GM19372 (cell line): ENCODE measurements around the gene DHRS4L2.
A peak's percentile ranks its signal among the peaks of the same experiment; 100 is the strongest.
"Not testable (repeated sequence)": the region's sequence is repeated elsewhere in the genome, so short reads cannot be mapped to it uniquely, and the experiment has no call there.

ENCODE experiments used
- ATAC-seq: cut with Tn5 transposase; IDR thresholded peaks from one replicate; pipeline ENCODE4 v1.9.1; 2021; ENCODE audit warnings: mild to moderate bottlenecking, low read depth, moderate library complexity; ENCODE audit not compliant: unreplicated experiment

Gene DHRS4L2

DNA sequence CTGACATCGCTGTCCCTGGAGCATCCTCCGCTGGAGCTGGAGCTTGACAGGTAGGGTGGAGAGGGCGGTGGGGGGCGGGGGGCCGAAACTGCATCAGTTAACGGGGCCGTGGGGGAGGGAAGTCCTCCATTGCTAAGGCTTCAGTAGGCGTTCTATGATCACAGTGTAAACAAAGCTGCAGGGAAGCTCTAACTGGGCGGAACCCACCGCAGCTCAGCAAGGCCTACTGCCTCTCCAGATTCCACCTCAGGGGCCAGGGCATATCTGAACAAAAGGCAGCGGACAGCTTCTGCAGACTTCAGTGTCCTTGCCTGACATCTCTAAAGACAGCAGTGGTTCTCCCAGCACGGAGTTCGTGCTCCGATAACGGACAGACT lies 18.5 kb upstream of the DHRS4L2 start:
- ATAC-seq, result not testable (repeated sequence)

DNA sequence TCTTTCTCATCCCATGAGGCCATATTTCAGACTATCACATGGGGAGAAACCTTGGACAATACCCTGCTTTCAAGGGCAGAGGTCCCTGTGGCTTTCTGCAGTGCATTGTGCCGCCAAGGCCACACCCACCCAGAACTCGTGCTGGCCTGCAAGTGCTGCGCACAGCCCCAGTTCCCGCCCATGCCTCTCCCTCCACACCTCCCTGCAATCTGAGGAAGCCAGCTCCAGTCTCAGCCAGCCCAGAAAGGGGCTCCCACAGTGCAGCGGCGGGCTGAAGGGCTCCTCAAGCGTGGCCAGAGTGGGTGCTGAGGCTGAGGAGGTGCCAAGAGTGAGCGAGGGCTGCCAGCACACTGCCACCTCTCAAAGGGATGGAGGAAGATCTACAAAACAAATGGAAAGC lies 15.6 kb upstream of the DHRS4L2 start:
- ATAC-seq, result not testable (repeated sequence)

DNA sequence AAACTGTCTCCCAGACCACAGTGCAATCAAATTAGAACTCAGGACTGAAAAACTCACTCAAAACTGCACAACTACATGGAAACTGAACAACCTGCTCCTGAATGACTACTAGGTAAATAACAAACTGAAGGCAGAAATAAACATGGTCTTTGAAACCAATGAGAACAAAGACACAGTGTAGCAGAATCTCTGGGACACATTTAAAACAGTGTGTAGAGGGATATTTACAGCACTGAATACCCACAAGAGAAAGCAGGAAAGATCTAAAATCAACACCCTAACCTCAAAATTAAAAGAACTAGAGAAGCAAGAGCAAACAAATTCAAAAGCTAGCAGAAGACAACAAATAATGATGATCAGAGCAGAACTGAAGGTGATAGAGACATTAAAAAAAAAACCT lies 14.7 kb upstream of the DHRS4L2 start:
- ATAC-seq, result not testable (repeated sequence)

DNA sequence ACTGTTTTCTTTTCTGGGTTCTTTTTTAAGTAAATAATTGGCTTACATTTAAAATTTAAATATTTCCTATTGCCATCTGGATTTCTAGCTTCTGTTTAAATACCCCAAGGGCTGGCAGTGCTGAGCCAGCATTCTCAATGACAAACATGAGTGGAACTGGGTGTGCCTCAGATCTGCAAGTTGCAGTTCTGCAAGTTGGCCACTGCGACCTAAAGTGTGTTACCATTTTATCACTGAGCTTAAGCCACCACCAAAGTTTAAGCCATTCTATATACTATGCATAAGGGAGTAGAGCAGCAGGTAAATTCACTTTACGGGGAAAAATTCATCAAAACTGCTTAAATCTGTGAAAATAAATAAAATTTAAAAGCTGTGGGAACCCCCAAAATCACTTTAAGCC lies 11.5 kb upstream of the DHRS4L2 start:
- not testable (repeated sequence) for ATAC-seq

DNA sequence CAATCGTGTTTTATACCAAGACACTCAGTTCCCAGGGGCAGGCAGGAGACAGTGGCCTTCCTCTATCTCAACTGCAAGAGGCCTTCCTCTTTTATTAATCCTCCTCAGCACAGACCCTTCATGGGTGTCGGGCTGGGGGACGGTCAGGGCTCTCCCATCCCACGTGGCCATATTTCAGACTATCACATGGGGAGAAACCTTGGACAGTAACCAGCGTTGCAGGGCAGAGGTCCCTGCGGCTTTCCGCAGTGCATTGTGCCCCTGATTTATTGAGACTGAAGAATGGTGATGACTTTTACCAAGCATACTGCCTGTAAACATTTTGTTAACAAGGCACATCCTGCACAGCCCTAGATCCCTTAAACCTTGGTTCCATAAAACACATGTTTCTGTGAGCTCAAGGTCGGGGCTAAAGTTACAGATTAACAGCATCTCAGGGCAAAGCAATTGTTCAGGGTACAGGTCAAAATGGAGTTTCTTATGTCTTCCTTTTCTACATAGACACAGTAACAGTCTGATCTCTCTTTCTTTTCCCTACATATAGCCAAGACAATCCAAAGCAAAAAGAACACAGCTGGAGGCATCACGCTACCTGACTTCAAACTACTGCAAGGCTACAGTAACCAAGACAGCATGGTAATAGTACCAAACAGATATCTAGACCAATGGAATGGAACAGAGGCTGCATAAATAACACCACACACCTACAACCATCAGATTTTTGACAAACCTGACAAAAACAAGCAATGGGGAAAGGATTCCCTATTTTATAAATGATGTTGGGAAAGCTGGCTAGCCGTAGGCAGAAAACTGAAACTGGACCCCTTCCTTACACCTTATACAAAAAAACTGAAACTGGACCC lies 6.5 kb upstream of the DHRS4L2 start:
- not testable (repeated sequence) for ATAC-seq

DNA sequence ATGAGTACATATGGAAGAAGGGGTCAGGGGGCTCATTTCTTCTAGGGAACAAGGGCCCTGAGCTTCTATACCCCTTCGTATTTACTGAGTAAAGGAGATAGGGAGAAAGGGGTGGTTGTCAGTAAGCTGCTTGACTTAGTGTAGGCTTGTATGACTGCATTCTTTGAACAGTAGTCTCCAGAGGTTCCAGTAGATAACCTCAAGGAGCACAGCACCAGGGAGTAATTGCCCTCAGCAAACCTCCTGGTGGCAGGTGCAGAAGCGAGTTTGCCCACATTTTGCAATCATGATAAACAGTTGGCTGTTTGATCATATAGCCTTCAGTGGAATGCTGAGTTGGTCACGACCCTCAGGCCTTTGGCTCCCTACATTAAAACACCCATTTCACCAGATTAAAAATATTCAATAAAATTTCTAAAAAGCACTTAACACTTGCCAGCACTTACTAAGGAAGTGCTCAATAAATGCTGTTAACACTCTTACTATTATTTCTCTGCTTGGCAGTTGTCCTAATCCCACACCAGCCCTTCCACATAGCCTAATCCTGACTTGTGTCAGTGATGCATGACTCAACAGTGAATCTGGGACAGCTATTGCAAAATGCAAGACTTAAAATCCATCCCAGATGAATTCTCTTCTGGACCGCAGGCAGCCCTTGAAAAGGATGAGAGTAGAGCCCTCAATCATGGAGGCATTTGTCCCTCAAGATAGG lies 3.7 kb upstream of the DHRS4L2 start:
- ATAC-seq, result no peak

DNA sequence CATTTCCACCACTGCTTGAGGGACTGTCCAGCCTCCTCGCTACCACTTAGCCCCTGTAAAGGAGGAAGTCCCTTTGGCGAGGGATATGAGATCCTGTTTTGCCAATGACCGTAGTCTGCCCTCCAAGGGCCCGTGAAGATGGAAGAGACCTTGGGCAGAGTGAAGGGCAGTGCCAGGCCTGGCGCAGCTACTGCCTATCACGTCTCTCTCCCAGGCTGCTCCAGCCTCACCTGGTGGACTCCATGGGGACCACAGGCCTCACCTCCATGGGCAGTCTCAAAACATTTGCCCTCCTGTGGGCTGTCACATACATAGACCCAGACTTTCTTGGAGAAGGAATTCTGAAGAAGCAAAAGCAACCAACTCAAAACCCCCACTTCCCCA lies 514 bp upstream of the DHRS4L2 start:
- ATAC-seq, result peak; percentile 10

DNA sequence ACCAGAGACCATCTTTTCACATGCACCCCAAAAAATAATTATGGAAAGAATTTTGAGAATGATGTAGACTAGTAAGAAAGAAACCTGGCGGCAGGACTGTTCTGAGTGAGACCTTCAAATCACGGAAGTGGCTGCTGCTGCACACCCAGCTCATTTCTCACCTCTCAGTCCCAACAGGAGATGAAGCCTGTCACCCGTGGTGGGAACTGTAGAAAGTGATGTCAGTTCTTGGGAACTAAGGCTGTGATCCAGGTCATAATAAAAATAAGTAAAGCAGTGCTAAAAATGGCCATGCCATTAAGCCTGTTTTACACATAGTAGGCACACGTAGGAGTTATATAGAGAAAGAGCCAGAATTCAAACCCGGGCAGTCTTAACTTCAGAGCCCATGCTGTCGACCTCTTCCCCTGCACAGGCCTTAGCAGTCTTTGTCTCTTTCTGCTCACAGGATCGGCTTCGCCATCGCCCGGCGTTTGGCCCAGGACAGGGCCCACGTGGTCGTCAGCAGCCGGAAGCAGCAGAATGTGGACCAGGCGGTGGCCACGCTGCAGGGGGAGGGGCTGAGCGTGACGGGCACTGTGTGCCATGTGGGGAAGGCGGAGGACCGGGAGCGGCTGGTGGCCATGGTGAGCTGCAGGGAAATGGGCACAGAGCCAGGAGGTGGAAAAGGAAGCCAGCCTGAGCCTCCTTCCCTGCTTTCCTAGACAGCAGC lies 1.2 kb downstream of the DHRS4L2 start:
- ATAC-seq, result not testable (repeated sequence)

DNA sequence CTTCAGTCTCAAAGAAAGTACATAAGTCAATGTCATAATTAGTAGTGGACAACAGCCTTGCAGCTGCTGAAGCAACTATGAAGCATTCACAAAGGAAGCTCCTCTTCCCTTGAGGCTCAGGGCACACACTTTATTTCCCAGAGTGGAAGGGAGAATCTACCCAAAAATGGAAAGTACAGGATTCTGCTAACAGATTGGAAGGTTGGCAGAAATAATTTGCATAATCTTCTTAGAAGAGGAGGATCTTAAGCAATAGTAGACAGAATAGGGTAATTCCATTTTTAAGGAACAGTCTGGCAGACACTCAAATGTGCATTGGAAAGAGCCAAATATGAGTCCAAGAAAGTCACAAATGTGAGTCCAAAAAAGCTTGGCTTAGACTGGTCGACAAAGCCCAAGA lies 2.2 kb downstream of the DHRS4L2 start:
- ATAC-seq, result not testable (repeated sequence)

DNA sequence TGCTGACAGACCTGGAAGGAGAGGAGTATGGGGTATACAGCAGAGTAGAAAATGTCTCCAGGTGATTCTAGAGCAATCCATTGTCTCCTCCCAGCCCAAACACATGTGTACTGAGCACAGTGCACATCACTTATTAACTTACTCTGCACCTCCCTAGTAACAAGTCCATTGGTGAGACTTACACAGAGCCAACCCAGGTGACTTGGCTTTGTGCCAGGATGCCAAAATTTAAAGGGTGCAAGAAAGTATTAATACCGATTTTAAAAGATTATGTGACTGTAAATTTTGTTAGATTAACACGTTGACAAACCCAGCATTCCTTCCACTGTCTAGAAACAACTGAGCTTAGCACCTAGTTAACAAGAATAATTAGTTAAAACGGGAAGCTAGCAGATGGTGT lies 4.3 kb downstream of the DHRS4L2 start:
- not testable (repeated sequence) for ATAC-seq

DNA sequence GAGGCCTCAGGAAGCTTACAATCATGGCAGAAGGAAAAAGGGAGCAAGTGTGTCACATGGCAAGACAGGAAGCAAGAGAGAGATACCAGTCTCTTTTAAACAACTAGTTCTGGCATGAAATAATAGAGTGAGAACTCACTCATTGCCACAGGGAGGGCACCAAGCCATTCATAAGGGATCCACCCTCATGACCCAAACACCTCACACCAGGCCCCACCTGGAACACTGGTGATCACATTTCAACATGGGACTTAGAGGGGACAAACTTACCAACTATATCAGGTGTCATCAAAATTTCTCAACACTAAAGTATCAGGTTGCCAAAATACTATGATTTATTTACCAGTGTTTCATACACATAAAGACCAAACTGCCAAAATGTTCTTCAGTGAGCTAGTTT lies 7.3 kb downstream of the DHRS4L2 start:
- ATAC-seq, result not testable (repeated sequence)

DNA sequence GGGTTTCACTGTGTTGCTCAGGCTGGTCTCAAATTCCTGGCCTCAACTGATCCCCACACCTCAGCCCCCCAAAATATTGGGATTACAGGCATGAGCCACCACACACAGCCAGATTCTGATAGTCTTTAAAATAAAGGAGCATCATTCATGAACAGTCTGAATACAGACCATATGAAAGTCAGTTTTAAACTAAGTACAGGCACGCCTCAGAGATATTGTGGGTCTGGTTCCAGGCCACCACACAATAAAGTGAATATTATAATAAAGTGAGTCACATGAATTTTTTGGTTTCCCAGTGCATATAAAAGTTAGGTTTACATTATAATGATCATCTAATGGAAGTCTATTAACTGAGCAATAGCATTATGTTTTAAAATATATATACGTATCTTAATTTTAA lies 8.1 kb downstream of the DHRS4L2 start:
- not testable (repeated sequence) for ATAC-seq

DNA sequence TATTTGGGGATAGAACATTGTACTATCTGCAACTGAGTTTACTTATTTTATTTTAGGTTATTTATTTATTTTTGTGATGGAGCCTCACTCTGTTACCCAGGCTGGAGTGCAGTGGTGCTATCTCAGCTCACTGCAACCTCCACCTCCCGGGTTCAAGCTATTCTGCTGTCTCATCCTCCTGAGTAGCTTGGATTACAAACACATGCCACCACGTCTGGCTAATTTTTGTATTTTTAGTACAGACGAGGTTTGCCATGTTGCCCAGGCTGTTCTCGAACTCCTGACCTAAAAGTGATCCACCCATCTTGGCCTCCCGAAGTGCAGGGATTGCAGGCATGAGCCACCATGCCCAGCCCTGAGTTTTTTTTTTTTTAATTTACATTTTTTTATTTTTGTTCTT lies 10.9 kb downstream of the DHRS4L2 start:
- ATAC-seq, result not testable (repeated sequence)

DNA sequence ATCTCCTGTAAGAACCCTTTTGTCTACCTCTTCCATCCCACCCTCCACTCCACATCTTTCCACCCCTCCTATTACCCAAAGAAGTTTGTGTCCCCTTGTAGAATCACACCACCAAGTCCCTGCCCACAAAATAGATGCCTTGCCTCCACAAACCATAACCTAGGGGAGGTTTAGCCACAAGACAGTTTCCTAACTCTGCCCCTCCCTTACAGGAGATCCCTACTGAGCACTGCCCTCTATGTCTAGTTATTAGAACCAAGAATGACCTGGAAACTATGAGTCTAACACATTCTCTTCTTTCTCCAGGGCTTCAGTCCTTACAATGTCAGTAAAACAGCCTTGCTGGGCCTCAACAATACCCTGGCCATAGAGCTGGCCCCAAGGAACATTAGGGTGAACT lies 12.3 kb downstream of the DHRS4L2 start:
- not testable (repeated sequence) for ATAC-seq

DNA sequence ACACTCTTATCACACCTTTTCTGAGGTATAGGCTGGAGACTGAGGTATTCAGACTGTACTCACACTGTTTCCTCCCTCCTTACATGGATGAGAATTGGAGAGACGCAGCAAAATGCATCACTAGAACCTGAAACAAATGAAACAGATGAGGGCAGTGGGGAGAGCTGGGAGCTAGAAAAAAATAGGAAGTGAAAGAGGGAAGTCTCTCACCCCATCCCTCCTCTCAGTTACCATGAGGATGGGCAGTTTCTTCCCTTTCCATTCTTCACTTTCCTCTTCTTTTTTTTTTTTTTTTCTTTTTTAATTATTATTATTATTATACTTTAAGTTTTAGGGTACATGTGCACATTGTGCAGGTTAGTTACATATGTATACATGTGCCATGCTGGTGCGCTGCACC lies 12.9 kb downstream of the DHRS4L2 start:
- not testable (repeated sequence) for ATAC-seq

DNA sequence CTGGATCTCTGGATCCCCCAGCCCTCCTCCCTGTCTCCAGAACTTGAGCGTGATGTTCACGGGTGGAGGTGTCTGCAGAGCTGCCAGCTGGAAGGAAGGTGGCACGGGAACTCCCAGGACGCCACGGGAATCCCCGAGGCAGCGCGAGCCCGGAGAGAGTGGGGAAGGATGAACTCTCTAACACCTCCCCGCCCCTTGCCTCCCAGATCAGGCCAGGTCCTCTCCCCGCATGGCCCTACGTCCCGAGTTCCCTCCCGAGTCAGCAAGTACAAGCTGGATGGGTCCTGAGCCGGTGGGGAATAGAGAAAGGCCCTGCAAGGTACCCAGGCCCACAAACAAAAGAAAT lies 17.7 kb downstream of the DHRS4L2 start:
- ATAC-seq, result peak; percentile 28

DNA sequence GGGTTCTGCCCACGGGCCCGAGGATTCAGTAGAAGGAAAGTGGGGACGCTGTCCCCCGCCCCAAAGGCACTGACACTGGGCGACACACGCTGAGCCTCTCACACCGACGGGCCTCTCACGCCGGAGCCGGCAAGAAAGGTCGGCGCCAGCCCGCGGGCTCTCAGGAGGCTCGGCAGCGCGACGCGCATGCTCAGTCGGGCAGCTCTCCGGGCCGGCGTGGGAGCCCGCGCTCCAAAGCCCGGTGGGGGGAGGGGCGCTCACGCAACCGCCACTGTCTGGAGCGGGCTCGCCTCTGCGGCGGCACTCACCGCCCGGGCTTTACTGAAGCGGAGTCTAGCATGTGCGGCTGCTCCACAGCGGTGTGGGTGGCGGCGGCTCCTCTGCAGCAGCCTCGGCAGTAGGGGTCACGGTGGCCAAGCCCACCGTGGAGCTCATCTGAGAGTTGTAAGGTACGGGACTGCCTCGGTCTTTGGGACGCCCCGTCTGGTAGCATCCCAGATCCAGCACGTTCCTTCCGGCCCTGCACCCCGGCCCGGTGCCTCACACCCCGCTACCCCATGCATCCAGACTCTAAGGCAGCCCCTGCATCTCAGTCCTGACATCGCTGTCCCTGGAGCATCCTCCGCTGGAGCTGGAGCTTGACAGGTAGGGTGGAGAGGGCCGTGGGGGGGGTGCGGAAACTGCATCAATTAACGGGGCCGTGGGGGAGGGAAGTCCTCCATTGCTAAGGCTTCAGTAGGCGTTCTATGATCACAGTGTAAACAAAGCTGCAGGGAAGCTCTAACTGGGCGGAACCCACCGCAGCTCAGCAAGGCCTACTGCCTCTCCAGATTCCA lies 18.3 kb downstream of the DHRS4L2 start:
- ATAC-seq, result peak; percentile 76

DNA sequence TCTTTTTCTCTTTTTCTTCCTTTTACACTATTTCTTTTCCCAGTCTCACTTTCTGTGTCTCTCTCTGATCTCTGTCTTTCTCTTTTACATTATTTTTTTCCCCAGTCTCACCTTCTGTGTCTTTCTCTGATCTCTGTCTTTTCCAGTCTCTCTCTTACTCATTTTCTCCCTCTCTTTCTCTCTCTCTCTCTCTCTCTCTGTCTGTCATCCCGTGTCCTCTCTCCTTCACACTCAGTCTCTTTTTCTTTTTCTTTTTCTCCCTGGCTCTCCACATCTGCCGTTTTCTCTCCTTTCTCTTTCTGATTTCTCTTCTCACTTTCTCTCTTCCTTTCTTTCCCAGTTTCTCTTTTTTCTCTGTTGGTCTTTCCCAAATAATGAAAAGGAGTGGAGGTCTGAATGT lies 22.3 kb downstream of the DHRS4L2 start:
- no peak for ATAC-seq

DNA sequence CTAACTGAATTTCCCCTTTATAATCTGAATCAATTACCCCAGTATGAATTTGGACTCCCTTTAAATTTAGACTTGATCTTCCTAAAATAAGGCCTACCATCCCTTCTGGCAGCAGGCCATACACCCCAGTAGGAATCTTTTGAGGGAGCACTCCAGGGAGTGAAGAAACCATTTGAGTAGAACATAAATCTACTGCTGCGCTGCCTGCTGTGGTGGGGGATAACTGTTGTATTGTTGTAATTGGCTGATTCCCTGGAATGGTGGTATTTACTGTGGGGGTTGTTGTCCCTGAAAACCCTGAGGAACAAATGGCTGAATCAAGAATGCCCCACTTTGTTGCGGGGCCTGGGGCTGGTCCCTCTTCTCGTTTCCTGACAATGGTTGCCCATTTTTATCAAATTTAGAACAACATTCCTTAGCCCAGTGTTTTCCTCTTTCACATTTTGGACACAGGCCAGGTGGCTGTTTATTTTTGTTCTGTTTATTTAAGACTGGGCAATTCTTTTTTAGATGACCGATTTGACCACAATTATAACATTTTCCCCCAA lies 24.1 kb downstream of the DHRS4L2 start:
- not testable (repeated sequence) for ATAC-seq
